Activated CD4-positive, alpha-beta T cell treated with anti-CD3 and anti-CD28 coated beads for 36 hours (primary cell): ENCODE measurements around the gene NOTCH2. TPM values are rescaled to one million over a fixed set of nuclear protein-coding genes. Genes with fewer than 3 reads are reported as not detected.
"Not testable (repeated sequence)": the region's sequence is repeated elsewhere in the genome, so short reads cannot be mapped to it uniquely, and the experiment has no call there.

Source experiments
- ATAC-seq: fragments of 200-7000 bp; cut with Tn5 transposase; one replicate; pipeline ENCODE4 v1.10.0; 2021; ENCODE audit warnings: mild to moderate bottlenecking, moderate library complexity
- CTCF ChIA-PET: fragments of 350-600 bp; sonication (Branson Sonifier 250); formaldehyde crosslinking; loops from one replicate; lab custom pipeline; 2021; ENCODE audit warnings: antibody characterized with exemption; lab: Charles Lee
- POLR2A ChIA-PET: fragments of 350-600 bp; sonication (Branson Sonifier 250); formaldehyde crosslinking; loops from one replicate; lab custom pipeline; 2021; ENCODE audit warnings: antibody characterized with exemption, inconsistent platforms; lab: Charles Lee
- DNase-seq: peaks from one replicate; pipeline ENCODE4 v3.0.0-alpha.2; 2020
- H3K27ac Mint-ChIP-seq: one replicate; pipeline ENCODE4 v1.8.0; 2021; ENCODE audit warnings: mixed read lengths
- H3K27me3 Mint-ChIP-seq: one replicate; pipeline ENCODE4 v1.8.0; 2021; ENCODE audit warnings: mixed read lengths
- H3K36me3 Mint-ChIP-seq: one replicate; pipeline ENCODE4 v1.8.0; 2021; ENCODE audit warnings: low read depth, mixed read lengths
- H3K4me1 Mint-ChIP-seq: one replicate; pipeline ENCODE4 v1.8.0; 2021; ENCODE audit warnings: mixed read lengths
- H3K4me3 Mint-ChIP-seq: one replicate; pipeline ENCODE4 v1.8.0; 2021; ENCODE audit warnings: mild to moderate bottlenecking, moderate library complexity, mixed read lengths
- H3K9me3 Mint-ChIP-seq: one replicate; pipeline ENCODE4 v1.8.0; 2021; ENCODE audit warnings: low read depth, mixed read lengths
- intact Hi-C, 2 experiments: fragments of 100-400 bp; cut with DNase I in 1 of 2; cut with micrococcal nuclease in 1 of 2; formaldehyde crosslinking; loops; one replicate each; pipeline versions ENCODE4 v1.14.2 to v1.15.1; 2022 to 2024; cut with DNase I, micrococcal nuclease
- total RNA-seq, 2 experiments: library from RNA; stranded (reverse); gene quantifications; one replicate each; pipeline ENCODE4 v1.2.3, GENCODE V29; 2021

NOTCH2 gene
- total RNA-seq, 2 experiments from 2014 or later: 41.9 to 51.6 TPM

DNA sequence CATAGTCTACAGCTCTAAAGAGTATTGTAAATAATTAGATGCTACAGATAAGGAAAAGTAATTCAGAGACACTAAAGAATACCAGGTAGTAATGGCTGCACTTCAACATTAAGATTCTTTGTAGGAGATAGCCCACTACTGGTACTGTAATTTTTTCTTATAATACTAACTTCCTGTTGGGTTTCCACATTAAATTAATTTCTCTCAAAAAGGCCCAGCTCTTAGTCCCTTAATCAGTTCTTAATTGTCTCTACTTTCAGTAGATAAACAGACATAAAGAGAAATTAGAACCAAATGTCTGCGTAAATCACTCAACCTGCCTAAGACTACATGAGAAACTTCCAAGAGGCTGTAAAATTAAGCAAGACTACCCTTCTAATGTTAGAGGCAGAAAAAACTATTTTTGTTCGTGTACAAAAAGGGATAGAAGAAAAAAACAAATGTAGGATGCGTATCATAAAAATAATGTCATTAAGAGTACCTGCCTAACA is 83.4 kb downstream of the NOTCH2 start:
- CTCF ChIA-PET: no interaction called here
- H3K4me3 Mint-ChIP-seq: no peak overlapping the region

DNA sequence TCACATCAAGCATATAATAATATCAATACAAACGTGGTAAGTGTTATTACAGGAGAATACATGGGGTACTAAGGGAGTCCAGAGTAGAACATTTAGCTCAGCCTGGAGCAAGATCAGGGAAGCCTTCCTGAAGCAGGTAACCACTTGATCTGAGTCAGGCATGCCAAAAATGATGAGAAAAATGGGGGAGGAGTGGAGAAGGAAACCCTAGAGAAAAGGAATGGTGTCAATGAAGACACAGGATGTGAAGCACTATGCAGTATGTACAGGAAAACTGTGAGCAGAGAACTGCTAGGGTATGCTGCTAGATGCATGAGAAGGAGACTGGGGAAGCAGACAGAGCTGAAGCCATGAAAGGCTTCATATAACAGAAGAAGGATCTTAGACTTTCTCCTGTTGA is 84.7 kb downstream of the NOTCH2 start:
- Mint-ChIP-seq H3K27me3 (no peaks in the 10 kb centered on the region), H3K4me3 (no peak overlapping the region), H3K4me1 (peaks cover 31% of the 10 kb centered on the region), H3K9me3 (no peaks in the 10 kb centered on the region), H3K27ac (no peak overlapping the region), H3K36me3 (peaks cover 30% of the 10 kb centered on the region)
- intact Hi-C loops: no loop called here
- CTCF ChIA-PET: interaction anchor here (2.9 kb wide), 1 partner anchor 16 kb away, joined by 9 read pairs; no protein-coding TSS in a partner anchor
- ATAC-seq: no peak
- DNase-seq: no peak
- POLR2A ChIA-PET: no interaction called here

More for the DNA sequence above, 83.4 kb downstream of the NOTCH2 start:
- Mint-ChIP-seq H3K27ac (no peak overlapping the region), H3K36me3 (peaks cover 30% of the 10 kb centered on the region), H3K9me3 (no peaks in the 10 kb centered on the region), H3K27me3 (no peaks in the 10 kb centered on the region), H3K4me1 (peaks cover 31% of the 10 kb centered on the region)
- no peak for DNase-seq
- POLR2A ChIA-PET: no interaction called here
- ATAC-seq: no peak
- intact Hi-C loops: no loop called here

DNA sequence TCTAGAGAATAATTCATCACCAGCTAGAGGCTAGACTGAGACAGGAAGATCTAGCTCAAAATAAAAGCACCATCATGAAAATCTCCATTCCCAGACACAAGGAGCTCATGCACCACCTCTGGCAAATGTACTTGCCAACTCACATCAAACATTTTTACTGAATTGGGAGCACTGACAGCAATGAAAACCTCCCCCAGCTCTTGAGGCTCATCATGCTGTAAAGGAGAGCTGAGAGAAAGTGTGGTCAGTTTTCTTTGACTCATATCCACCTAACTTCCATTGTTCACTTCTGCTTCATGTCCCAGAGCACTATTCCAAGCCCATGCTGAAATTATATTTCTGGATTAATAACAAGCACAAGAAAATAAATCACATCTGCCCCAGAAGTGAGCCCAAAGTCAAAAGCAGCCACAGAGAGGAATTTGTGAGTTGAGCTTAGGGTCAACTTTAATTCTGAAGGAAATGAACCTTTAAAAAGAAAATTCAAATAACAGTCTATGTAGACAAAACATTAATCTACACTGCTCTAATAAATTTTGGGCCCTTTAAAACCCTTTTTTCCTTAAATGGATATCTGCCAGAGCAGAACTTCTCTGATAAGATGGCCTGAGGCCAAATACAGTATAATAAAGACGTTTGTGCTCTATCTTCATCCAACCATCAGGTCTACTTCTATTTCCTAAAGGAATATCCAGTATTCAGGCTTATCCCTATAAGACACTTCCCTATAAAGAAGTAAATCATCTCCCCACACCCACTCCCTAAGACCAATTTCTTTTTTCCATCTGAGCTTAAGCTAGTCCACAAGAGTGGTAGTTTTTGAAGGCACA is 87.3 kb downstream of the NOTCH2 start:
- intact Hi-C loops: no loop called here
- DNase-seq: no peak
- ATAC-seq: no peak
- Mint-ChIP-seq H3K27ac (no peak overlapping the region), H3K9me3 (no peaks in the 10 kb centered on the region), H3K27me3 (no peaks in the 10 kb centered on the region), H3K4me1 (peaks cover 12% of the 10 kb centered on the region), H3K36me3 (peaks cover 30% of the 10 kb centered on the region), H3K4me3 (no peak overlapping the region)
- ChIA-PET CTCF (interaction anchor here (2.9 kb wide), 1 partner anchor 14 kb away, joined by 9 read pairs; no protein-coding TSS in a partner anchor), POLR2A (no interaction called here)

DNA sequence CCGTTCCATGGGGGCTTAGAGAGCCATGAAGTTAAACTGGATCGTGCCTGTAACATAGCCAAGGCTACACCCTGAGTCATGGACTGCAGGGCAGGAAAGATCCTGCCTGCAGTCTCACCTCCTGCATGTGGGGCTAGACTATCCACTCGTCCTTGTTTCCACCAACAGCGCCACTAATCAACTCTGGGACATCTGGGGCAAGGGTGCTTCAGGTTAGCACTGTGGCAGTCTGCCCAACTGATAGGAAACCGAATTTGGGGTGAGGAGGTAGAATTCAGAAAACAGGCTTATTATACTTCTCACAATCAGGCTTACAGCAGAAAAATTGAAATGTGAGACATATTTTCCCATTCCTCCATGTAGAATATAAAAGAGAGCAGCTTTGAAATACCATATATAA is 88.0 kb downstream of the NOTCH2 start:
- intact Hi-C loops: no loop called here
- Mint-ChIP-seq H3K4me3 (no peak overlapping the region), H3K27me3 (no peaks in the 10 kb centered on the region), H3K4me1 (peaks cover 5% of the 10 kb centered on the region), H3K27ac (no peak overlapping the region), H3K36me3 (peaks cover 25% of the 10 kb centered on the region), H3K9me3 (no peaks in the 10 kb centered on the region)
- ATAC-seq: no peak
- ChIA-PET POLR2A (no interaction called here), CTCF (no interaction called here)
- no peak for DNase-seq

DNA sequence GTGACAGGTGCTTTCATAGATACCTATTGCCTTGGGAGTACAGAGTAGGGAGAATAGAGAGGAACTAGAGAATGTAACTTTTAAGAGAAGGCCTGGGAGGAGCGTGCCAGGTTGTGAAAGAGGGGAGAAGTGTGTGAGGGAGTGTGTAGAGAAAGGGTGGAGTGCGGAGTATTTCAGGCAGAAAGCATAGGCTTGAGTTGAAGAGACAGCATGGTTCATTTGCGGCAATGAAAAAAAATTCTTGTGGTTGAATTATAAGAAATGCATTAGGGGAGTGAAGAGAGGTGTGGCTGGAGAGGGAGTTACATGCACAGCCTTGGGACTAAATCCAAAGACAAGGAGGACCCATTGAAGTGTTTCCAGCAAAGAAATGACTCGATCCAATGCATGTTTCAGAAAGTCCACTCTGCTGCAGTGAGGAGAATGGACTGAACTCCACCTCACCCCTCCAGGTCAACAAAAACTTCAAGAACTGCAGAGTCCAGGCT is 91.4 kb downstream of the NOTCH2 start:
- no peak for ATAC-seq
- no peak overlapping the region for H3K27ac Mint-ChIP-seq
- intact Hi-C loops: no loop called here
- H3K4me1 Mint-ChIP-seq: peaks cover 5% of the 10 kb centered on the region
- ChIA-PET CTCF (interaction anchor here (1.2 to 1.3 kb wide), 2 partner anchors 9 to 18 kb away, joined by 3 read pairs; no protein-coding TSS in a partner anchor), POLR2A (no interaction called here)
- peaks cover 18% of the 10 kb centered on the region for H3K36me3 Mint-ChIP-seq
- no peaks in the 10 kb centered on the region for H3K9me3 Mint-ChIP-seq
- H3K4me3 Mint-ChIP-seq: no peak overlapping the region
- no peak for DNase-seq
- H3K27me3 Mint-ChIP-seq: no peaks in the 10 kb centered on the region

DNA sequence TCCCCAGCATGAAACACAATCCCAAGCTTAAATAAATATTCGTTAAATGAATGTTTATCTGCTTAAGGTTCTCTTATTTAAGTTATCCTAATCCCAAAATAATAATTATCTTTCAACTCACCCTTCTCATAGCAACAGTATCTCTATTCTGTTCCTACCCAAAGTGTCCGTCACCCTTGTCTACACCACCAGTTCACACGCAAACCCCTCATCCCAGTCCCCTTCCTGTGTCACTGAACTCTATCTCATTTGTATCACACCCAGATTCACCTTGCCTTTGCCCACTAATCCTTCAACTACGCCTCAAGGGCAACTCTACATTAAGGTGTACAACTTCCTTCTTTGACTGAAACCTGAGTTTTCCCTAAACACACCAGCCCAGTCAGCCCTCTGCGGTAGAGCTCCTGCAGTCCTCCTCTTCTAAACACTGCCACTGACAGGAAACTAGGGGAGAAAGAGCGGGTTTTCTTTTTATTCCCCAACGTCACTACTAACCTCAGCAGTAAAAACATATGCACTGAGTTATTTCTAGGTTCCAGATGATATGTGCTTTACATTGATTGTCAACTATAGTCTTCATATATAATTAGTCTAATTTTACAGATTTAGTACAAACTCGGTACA is 92.2 kb downstream of the NOTCH2 start:
- H3K27ac Mint-ChIP-seq, H3K4me1 Mint-ChIP-seq, H3K27me3 Mint-ChIP-seq, intact Hi-C loops, DNase-seq, H3K4me3 Mint-ChIP-seq, ATAC-seq, POLR2A ChIA-PET, H3K9me3 Mint-ChIP-seq: not testable (repeated sequence)
- CTCF ChIA-PET: interaction anchor here (0.9 to 1.3 kb wide), 2 partner anchors 8 to 10 kb away, joined by 3 read pairs; no protein-coding TSS in a partner anchor
- H3K36me3 Mint-ChIP-seq: peaks cover 18% of the 10 kb centered on the region

DNA sequence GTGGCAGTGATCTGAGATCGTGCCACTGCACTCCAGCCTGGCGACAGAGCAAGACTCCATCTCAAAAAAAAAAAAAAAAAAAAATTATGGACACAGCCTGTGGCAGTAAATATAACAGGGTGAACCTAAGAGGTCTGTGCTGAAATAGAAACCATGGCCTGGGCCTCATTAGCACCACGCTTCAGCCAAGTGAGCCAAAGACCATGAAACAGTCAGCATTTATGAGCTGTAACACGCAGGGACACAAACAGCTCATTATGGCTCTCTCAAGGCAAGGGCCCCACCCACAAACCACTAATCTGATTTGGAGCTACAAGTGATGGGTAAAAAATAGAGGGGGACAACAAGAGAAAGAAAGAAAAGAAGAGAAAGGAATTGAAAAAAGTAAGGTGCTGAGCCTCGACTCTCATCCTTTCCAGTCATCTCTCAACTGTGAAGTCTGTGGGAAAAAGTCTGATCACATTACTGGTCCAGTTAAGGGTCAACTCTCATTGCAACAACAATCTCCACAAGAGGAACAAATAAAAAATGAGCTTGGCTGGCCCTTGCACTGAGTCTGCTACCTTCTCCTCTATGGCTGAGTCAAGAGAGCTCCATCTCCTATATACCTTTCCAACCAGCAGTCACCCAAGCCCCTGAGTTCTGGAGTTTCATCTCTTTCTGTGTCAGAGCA is 93.7 kb downstream of the NOTCH2 start:
- H3K36me3 Mint-ChIP-seq: peaks cover 21% of the 10 kb centered on the region
- DNase-seq, H3K4me3 Mint-ChIP-seq, H3K27ac Mint-ChIP-seq, H3K27me3 Mint-ChIP-seq, POLR2A ChIA-PET, intact Hi-C loops, CTCF ChIA-PET, ATAC-seq, H3K4me1 Mint-ChIP-seq, H3K9me3 Mint-ChIP-seq: not testable (repeated sequence)

DNA sequence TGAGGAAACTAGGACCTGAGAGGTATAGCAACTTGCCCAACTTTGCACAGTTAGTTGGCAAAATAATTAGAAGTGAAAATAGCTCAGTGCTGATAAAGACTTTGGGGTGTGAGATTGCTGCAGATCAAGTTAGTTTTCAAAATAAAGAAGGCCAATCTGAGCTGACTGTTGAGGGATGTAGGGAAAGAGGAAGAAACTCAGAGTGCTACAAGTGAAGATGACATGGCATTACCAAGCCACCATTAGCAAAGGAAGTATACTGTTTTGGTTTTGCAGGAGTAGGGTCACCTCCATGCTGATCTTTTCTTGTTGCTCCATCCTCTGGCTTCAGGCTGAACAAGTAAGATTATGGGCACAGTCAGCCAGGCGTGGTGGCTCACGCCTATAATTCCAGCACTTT is 94.5 kb downstream of the NOTCH2 start:
- H3K27me3 Mint-ChIP-seq: no peaks in the 10 kb centered on the region
- no peaks in the 10 kb centered on the region for H3K4me1 Mint-ChIP-seq
- DNase-seq (no peak), ATAC-seq (no peak)
- no peaks in the 10 kb centered on the region for H3K9me3 Mint-ChIP-seq
- no peak overlapping the region for H3K27ac Mint-ChIP-seq
- intact Hi-C loops: no loop called here
- ChIA-PET CTCF (interaction anchor here (0.7 kb wide), 1 partner anchor 12 kb away, joined by 3 read pairs; no protein-coding TSS in a partner anchor), POLR2A (no interaction called here)
- H3K36me3 Mint-ChIP-seq: peaks cover 21% of the 10 kb centered on the region
- no peak overlapping the region for H3K4me3 Mint-ChIP-seq

DNA sequence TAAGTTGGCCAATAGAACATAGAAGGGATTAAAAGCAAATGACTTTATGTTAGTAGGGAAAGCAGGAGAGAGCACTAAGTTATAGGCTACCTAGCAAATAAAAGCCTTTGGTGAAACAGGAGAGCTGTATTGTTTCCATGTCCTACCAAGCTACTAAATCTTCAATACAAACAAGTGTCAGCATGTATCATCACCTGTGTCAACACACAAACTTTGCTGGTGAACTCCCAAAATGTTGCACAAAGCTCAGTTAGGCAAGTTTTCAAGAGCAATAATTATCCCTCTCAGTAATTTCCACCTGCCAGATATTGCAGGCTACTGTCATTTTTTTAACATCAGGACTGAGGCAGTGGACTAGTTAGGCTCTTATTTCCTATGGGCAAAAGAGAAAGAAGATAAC is 95.4 kb downstream of the NOTCH2 start:
- intact Hi-C loops: no loop called here
- H3K36me3 Mint-ChIP-seq: peaks cover 22% of the 10 kb centered on the region
- DNase-seq: no peak
- H3K9me3 Mint-ChIP-seq: no peaks in the 10 kb centered on the region
- H3K27me3 Mint-ChIP-seq: no peaks in the 10 kb centered on the region
- no peak overlapping the region for H3K4me3 Mint-ChIP-seq
- H3K4me1 Mint-ChIP-seq: no peaks in the 10 kb centered on the region
- ChIA-PET POLR2A (no interaction called here), CTCF (no interaction called here)
- ATAC-seq: no peak
- H3K27ac Mint-ChIP-seq: no peak overlapping the region

DNA sequence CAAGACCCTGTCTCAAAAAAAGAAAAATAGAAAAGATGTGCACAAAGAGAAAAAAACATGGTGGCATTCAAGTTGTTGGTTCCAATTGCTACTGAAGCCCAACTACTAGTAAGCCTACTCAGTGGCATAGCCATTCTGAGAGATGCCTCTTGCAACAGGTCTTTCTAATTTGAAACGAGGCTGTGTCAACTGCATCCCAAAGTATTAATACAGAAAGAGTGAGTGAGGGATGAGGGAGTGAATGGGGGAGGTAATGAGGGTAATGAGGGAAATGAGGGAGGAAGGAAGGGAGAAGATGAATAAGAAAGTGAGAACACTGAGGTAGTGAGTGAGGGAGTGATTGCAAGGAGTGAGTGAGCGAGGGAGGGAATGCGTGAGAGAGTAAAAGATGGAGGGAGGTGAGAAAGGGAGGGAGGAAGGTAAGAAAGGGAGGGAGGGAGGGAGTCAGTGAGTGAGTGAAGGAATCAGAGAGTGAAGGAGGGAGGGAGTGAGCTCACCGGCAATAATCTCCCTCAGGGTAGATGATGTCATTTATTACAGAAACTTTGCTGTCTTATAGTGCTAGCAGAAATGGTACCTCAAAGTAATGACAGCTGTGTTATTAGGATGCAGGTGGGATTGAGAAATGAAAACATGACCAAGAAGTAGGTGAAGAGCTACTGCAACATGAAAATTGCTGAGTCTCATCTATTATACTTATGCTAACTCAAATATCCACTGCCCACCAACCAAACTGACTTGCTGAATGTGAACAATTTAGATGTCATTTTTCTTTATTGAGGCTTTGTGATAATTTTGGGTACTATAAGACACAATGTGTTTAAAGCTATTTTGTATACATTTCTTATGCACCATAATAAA is 97.5 kb downstream of the NOTCH2 start:
- CTCF ChIA-PET: interaction anchor here (0.7 to 1.2 kb wide), 2 partner anchors 8 to 22 kb away, joined by 3 read pairs; no protein-coding TSS in a partner anchor
- ATAC-seq (no peak), DNase-seq (no peak)

More for the DNA sequence above, 97.5 kb downstream of the NOTCH2 start:
- no peak overlapping the region for H3K27ac Mint-ChIP-seq
- peaks cover 3% of the 10 kb centered on the region for H3K4me1 Mint-ChIP-seq
- H3K4me3 Mint-ChIP-seq: no peak overlapping the region
- no peaks in the 10 kb centered on the region for H3K9me3 Mint-ChIP-seq
- no peaks in the 10 kb centered on the region for H3K27me3 Mint-ChIP-seq
- POLR2A ChIA-PET: no interaction called here
- intact Hi-C loops: no loop called here
- peaks cover 27% of the 10 kb centered on the region for H3K36me3 Mint-ChIP-seq
